H9 (cell line): Measurements from ENCODE around the gene MMEL1. TPM values are rescaled to one million over a fixed set of nuclear protein-coding genes. Genes with fewer than 3 reads are reported as not detected.

Source experiments
- DNase-seq: peaks from one replicate; pipeline ENCODE4 v3.0.0-alpha.2; 2017
- H2AFZ ChIP-seq: one replicate; pipeline ENCODE4 v1.6.1; 2013; ENCODE audit warnings: mild to moderate bottlenecking, low read length, control low read depth, moderate library complexity
- H2AK5ac ChIP-seq: 2 replicates; pipeline ENCODE4 v1.6.1; 2013; ENCODE audit warnings: low read length, control low read depth, mixed read lengths; ENCODE audit not compliant: insufficient read length
- H2BK120ac ChIP-seq: one replicate; pipeline ENCODE4 v1.6.1; 2013; ENCODE audit warnings: low read depth, mild to moderate bottlenecking, low read length, control low read depth, inconsistent platforms; ENCODE audit not compliant: poor library complexity, severe bottlenecking
- H2BK12ac ChIP-seq: 2 replicates; pipeline ENCODE4 v1.6.1; 2013; ENCODE audit warnings: low read length, control low read depth, mixed read lengths, low read depth; ENCODE audit not compliant: insufficient read length
- H2BK15ac ChIP-seq: 2 replicates; pipeline ENCODE4 v1.6.1; 2013; ENCODE audit warnings: low read depth, low read length, control low read depth
- H2BK20ac ChIP-seq: one replicate; pipeline ENCODE4 v1.6.1; 2013; ENCODE audit warnings: low read depth, mild to moderate bottlenecking, low read length, control low read depth, inconsistent platforms; ENCODE audit not compliant: poor library complexity, severe bottlenecking
- H2BK5ac ChIP-seq: 2 replicates; pipeline ENCODE4 v1.6.1; 2013; ENCODE audit warnings: low read length, control low read depth, mixed read lengths; ENCODE audit not compliant: insufficient read length
- H3K14ac ChIP-seq: 2 replicates; pipeline ENCODE4 v1.6.1; 2013; ENCODE audit warnings: low read length, control low read depth; ENCODE audit not compliant: insufficient read depth
- H3K18ac ChIP-seq: 2 replicates; pipeline ENCODE4 v1.6.1; 2013; ENCODE audit warnings: low read depth, mild to moderate bottlenecking, mixed read lengths, low read length, control low read depth; ENCODE audit not compliant: insufficient read length
- H3K23ac ChIP-seq: 2 replicates; pipeline ENCODE4 v1.6.1; 2013; ENCODE audit warnings: low read length, control low read depth, mixed read lengths, low read depth; ENCODE audit not compliant: insufficient read length
- H3K23me2 ChIP-seq: 2 replicates; pipeline ENCODE4 v1.6.1; 2013; ENCODE audit warnings: low read depth, mild to moderate bottlenecking, mixed read lengths, low read length, control low read depth; ENCODE audit not compliant: insufficient read length, poor library complexity, severe bottlenecking
- H3K27ac ChIP-seq: 2 replicates; pipeline ENCODE4 v1.5.1; 2013; ENCODE audit warnings: low read length, control low read depth, mixed read lengths, low read depth; ENCODE audit not compliant: insufficient read length
- H3K27me3 ChIP-seq: 2 replicates; pipeline ENCODE4 v1.6.1; 2013; ENCODE audit warnings: low read length, control low read depth, inconsistent platforms; ENCODE audit not compliant: insufficient read depth
- H3K4ac ChIP-seq: 2 replicates; pipeline ENCODE4 v1.6.1; 2013; ENCODE audit warnings: low read depth, mild to moderate bottlenecking, control low read depth, inconsistent platforms, low read length, moderate library complexity
- H3K4me1 ChIP-seq: 2 replicates; pipeline ENCODE4 v1.6.1; 2013; ENCODE audit warnings: low read length, control low read depth, inconsistent platforms; ENCODE audit not compliant: insufficient read depth
- H3K4me2 ChIP-seq: 2 replicates; pipeline ENCODE4 v1.6.1; 2013; ENCODE audit warnings: low read length, control low read depth, mixed read lengths; ENCODE audit not compliant: insufficient read length, insufficient read depth
- H3K56ac ChIP-seq: 2 replicates; pipeline ENCODE4 v1.6.1; 2013; ENCODE audit warnings: low read depth, mild to moderate bottlenecking, mixed read lengths, low read length, control low read depth; ENCODE audit not compliant: insufficient read length
- H3K79me1 ChIP-seq: 2 replicates; pipeline ENCODE4 v1.6.1; 2013; ENCODE audit warnings: low read depth, mild to moderate bottlenecking, moderate library complexity, low read length, control low read depth, inconsistent platforms; ENCODE audit not compliant: insufficient read depth, poor library complexity, severe bottlenecking
- H3K79me2 ChIP-seq: 2 replicates; pipeline ENCODE4 v1.6.1; 2013; ENCODE audit warnings: low read length, control low read depth, inconsistent platforms; ENCODE audit not compliant: insufficient read depth
- H3K9ac ChIP-seq: 2 replicates; pipeline ENCODE4 v1.6.1; 2013; ENCODE audit warnings: low read length, control low read depth, mixed read lengths; ENCODE audit not compliant: insufficient read length; ENCODE audit errors: extremely low read depth
- H3K9me3 ChIP-seq: one replicate; pipeline ENCODE4 v1.6.1; 2013; ENCODE audit warnings: low read depth, low read length, inconsistent platforms; ENCODE audit not compliant: control insufficient read depth
- H3T11ph ChIP-seq: one replicate; pipeline ENCODE4 v1.6.1; 2013; ENCODE audit warnings: mild to moderate bottlenecking, low read length, control low read depth, inconsistent platforms
- H4K20me1 ChIP-seq: one replicate; pipeline ENCODE4 v1.6.1; 2013; ENCODE audit not compliant: control insufficient read depth, insufficient read length, insufficient read depth
- H4K5ac ChIP-seq: 2 replicates; pipeline ENCODE4 v1.6.1; 2013; ENCODE audit warnings: low read depth, mild to moderate bottlenecking, mixed read lengths, low read length, control low read depth; ENCODE audit not compliant: insufficient read length
- H4K8ac ChIP-seq: replicated peaks from 2 replicates; pipeline ENCODE4 v1.6.1; 2013; ENCODE audit warnings: low read length, control low read depth, mixed read lengths, low read depth; ENCODE audit not compliant: insufficient read length
- H4K91ac ChIP-seq: 2 replicates; pipeline ENCODE4 v1.6.1; 2013; ENCODE audit warnings: low read depth, mild to moderate bottlenecking, moderate library complexity, mixed read lengths, low read length, control low read depth; ENCODE audit not compliant: insufficient read length
- H3K27ac Mint-ChIP-seq, 3 experiments: 2 replicates in 2 of 3; 3 replicates in 1 of 3; pipeline ENCODE4 v1.8.0; 2020 to 2021; ENCODE audit warnings: mixed read lengths in 3 of 3, mild to moderate bottlenecking in 1 of 3, moderate library complexity in 1 of 3
- H3K27me3 Mint-ChIP-seq: 2 replicates; pipeline ENCODE4 v1.8.0; 2021; ENCODE audit warnings: low read depth, mild to moderate bottlenecking, moderate library complexity, mixed read lengths
- H3K36me3 Mint-ChIP-seq, 3 experiments: 2 replicates in 2 of 3; 3 replicates in 1 of 3; pipeline ENCODE4 v1.8.0; 2020 to 2021; ENCODE audit warnings: low read depth in 3 of 3, mixed read lengths in 3 of 3; ENCODE audit not compliant: insufficient read depth in 1 of 3
- H3K4me1 Mint-ChIP-seq, 2 experiments: 2 replicates each; pipeline ENCODE4 v1.8.0; 2020; ENCODE audit warnings: mixed read lengths in 2 of 2
- H3K4me3 Mint-ChIP-seq, 2 experiments: 2 replicates in 1 of 2; 3 replicates in 1 of 2; pipeline ENCODE4 v1.8.0; 2020 to 2021; ENCODE audit warnings: mild to moderate bottlenecking in 2 of 2, mixed read lengths in 2 of 2, moderate library complexity in 1 of 2
- H3K9me3 Mint-ChIP-seq, 2 experiments: 2 replicates in 1 of 2; 3 replicates in 1 of 2; pipeline ENCODE4 v1.8.0; 2020; ENCODE audit warnings: mild to moderate bottlenecking in 2 of 2, mixed read lengths in 2 of 2, moderate library complexity in 1 of 2
- WGBS: extraction: QIAGEN DNeasy Blood & Tissue Kit; methylation state at CpG from one replicate; pipeline ENCODE4 v1.1.7; 2013; ENCODE audit warnings: missing lambda C conversion rate, low lambda C conversion rate, mixed read lengths; ENCODE audit not compliant: insufficient read length; ENCODE audit errors: extremely low coverage; 5-methylcytosine and 5-hydroxymethylcytosine counted together
- total RNA-seq: library from RNA; stranded (reverse); gene quantifications from 2 replicates; pipeline ENCODE4 v1.2.1, GENCODE V29; 2021
- TF ChIP-seq, protein P1 (sequence below): fragments of 200-600 bp; sonication (generic); conservative IDR thresholded peaks from 3 replicates; pipeline ENCODE4 v1.8.0; 2021; ENCODE audit warnings: antibody characterized with exemption, mild to moderate bottlenecking

The MMEL1 gene
- total RNA-seq, 1 experiment from 2014 or later: 0.42 TPM

DNA sequence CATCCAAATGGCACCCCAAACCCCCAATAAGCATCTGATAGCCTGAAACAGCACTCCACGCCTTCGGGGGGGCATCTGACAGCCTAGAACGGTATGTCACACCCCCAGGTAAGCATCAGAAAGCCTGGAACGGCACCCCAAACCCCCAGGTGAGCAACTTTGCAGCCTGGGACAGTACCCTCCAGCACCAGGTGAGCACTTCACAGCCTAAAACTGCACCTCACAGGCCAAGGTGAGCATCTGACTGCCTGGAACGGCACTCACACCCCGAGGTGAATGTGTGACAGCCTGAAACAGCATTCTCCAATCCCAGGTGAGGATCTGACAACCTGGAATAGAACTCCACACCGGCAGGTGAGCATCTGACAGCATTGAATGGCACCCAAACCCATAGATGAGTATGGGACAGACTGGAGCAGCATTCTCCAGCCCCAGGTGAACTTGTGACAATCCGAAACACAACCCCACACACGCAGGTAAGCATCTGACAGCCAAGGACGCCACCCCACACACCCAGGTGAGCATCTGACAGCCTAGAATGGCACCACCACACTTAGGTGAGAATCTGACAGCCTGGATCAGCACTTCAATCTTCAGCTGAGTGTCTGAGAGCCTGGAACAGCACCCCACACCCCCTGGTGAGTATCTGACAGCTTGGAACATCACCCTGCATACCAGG, 18.3 kb upstream of the MMEL1 start:
- H3K14ac ChIP-seq: no peak overlapping the region
- TF ChIP-seq, protein P1, sequence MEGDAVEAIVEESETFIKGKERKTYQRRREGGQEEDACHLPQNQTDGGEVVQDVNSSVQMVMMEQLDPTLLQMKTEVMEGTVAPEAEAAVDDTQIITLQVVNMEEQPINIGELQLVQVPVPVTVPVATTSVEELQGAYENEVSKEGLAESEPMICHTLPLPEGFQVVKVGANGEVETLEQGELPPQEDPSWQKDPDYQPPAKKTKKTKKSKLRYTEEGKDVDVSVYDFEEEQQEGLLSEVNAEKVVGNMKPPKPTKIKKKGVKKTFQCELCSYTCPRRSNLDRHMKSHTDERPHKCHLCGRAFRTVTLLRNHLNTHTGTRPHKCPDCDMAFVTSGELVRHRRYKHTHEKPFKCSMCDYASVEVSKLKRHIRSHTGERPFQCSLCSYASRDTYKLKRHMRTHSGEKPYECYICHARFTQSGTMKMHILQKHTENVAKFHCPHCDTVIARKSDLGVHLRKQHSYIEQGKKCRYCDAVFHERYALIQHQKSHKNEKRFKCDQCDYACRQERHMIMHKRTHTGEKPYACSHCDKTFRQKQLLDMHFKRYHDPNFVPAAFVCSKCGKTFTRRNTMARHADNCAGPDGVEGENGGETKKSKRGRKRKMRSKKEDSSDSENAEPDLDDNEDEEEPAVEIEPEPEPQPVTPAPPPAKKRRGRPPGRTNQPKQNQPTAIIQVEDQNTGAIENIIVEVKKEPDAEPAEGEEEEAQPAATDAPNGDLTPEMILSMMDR: no peak
- no peaks in the 10 kb centered on the region for H3K4me1 ChIP-seq
- WGBS: no CpG with 5 or more reads among the region's 10 CpGs
- no peak for DNase-seq
- no peak overlapping the region for H2BK5ac ChIP-seq
- H3K79me1 ChIP-seq: no peaks in the 10 kb centered on the region
- H3T11ph ChIP-seq: no peak overlapping the region
- H4K20me1 ChIP-seq: no peaks in the 10 kb centered on the region
- peaks cover 37 to 45% (median 39%) of the 10 kb centered on the region in 3 experiments for H3K36me3 Mint-ChIP-seq
- no peak overlapping the region for H2BK12ac ChIP-seq
- H4K91ac ChIP-seq: no peak overlapping the region
- no peak overlapping the region for H2BK120ac ChIP-seq
- no peak overlapping the region for H2AFZ ChIP-seq
- no peaks in the 10 kb centered on the region for H3K23me2 ChIP-seq
- H3K27me3 ChIP-seq: no peaks in the 10 kb centered on the region
- no peak overlapping the region for H3K9ac ChIP-seq
- no peak overlapping the region for H4K5ac ChIP-seq
- no peak overlapping the region for H3K4ac ChIP-seq
- H3K4me3 Mint-ChIP-seq: no peak overlapping the region
- no peak overlapping the region for H3K56ac ChIP-seq
- H3K79me2 ChIP-seq: no peaks in the 10 kb centered on the region
- H3K4me1 Mint-ChIP-seq: no peaks in the 10 kb centered on the region
- H3K27ac ChIP-seq: no peak overlapping the region
- no peak overlapping the region for H2BK20ac ChIP-seq
- H2AK5ac ChIP-seq: no peak overlapping the region
- no peak overlapping the region for H4K8ac ChIP-seq
- H3K23ac ChIP-seq: no peak overlapping the region
- peaks cover 24% of the 10 kb centered on the region for H3K27me3 Mint-ChIP-seq
- H3K4me2 ChIP-seq: no peak overlapping the region
- H3K18ac ChIP-seq: no peak overlapping the region
- H3K27ac Mint-ChIP-seq: no peak overlapping the region
- H2BK15ac ChIP-seq: no peak overlapping the region
- H3K9me3 ChIP-seq: peaks cover 82% of the 10 kb centered on the region
- H3K9me3 Mint-ChIP-seq: peaks cover 78 to 87% of the 10 kb centered on the region in 2 experiments
